ENCODE results near the gene DGCR8.

The DGCR8 gene

GRCh38 chr22:20086101-20086599 is 6.1 kb downstream of the DGCR8 start:
- no peak for DNase-seq (ENCODE audit: low spot score)
- in situ Hi-C loops (cut with MboI; ENCODE audit: low sequenced_read_pairs, unreplicated experiment) = no loop called here
- TF ChIP-seq CTCF (IDR thresholded peaks at IDR 0.05; ENCODE audit: borderline replicate concordance, control extremely low read depth, extremely low read depth, insufficient read depth, missing control alignments) = no peak

GRCh38 chr22:20086763-20087162 is 6.7 kb downstream of the DGCR8 start:
- in situ Hi-C loops (cut with MboI; ENCODE audit: low sequenced_read_pairs, unreplicated experiment) = no loop called here
- TF ChIP-seq CTCF (IDR thresholded peaks at IDR 0.05; ENCODE audit: borderline replicate concordance, control extremely low read depth, extremely low read depth, insufficient read depth, missing control alignments) = no peak
- DNase-seq (ENCODE audit: low spot score) = no peak

GRCh38 chr22:20087319-20088262 is 7.5 kb downstream of the DGCR8 start:
- in situ Hi-C loops (cut with MboI; ENCODE audit: low sequenced_read_pairs, unreplicated experiment) = no loop called here
- DNase-seq (ENCODE audit: low spot score) = no peak
- TF ChIP-seq CTCF (IDR thresholded peaks at IDR 0.05; ENCODE audit: borderline replicate concordance, control extremely low read depth, extremely low read depth, insufficient read depth, missing control alignments) = no peak

GRCh38 chr22:20088263-20088648 is 8.2 kb downstream of the DGCR8 start:
- in situ Hi-C loops (cut with MboI; ENCODE audit: low sequenced_read_pairs, unreplicated experiment) = no loop called here
- DNase-seq (ENCODE audit: low spot score) = no peak
- no peak for TF ChIP-seq CTCF (IDR thresholded peaks at IDR 0.05; ENCODE audit: borderline replicate concordance, control extremely low read depth, extremely low read depth, insufficient read depth, missing control alignments)

- TF ChIP-seq CTCF (IDR thresholded peaks at IDR 0.05; ENCODE audit: borderline replicate concordance, control extremely low read depth, extremely low read depth, insufficient read depth, missing control alignments) = no peak
- in situ Hi-C loops (cut with MboI; ENCODE audit: low sequenced_read_pairs, unreplicated experiment) = no loop called here
- no peak for DNase-seq (ENCODE audit: low spot score)
Observed at GRCh38 chr22:20089226-20089976, 9.4 kb downstream of the DGCR8 start.

GRCh38 chr22:20089977-20090729 is 10.1 kb downstream of the DGCR8 start:
- DNase-seq (ENCODE audit: low spot score) = no peak
- TF ChIP-seq CTCF (IDR thresholded peaks at IDR 0.05; ENCODE audit: borderline replicate concordance, control extremely low read depth, extremely low read depth, insufficient read depth, missing control alignments) = no peak
- in situ Hi-C loops (cut with MboI; ENCODE audit: low sequenced_read_pairs, unreplicated experiment) = no loop called here
